ENCODE measurements around the gene EPHB4. TPM values are rescaled to one million over a fixed set of nuclear protein-coding genes. Genes with fewer than 3 reads are reported as not detected.

EPHB4 gene
- total RNA-seq, 2 experiments from 2014 or later, result 2.5 to 2.9 TPM

DNA sequence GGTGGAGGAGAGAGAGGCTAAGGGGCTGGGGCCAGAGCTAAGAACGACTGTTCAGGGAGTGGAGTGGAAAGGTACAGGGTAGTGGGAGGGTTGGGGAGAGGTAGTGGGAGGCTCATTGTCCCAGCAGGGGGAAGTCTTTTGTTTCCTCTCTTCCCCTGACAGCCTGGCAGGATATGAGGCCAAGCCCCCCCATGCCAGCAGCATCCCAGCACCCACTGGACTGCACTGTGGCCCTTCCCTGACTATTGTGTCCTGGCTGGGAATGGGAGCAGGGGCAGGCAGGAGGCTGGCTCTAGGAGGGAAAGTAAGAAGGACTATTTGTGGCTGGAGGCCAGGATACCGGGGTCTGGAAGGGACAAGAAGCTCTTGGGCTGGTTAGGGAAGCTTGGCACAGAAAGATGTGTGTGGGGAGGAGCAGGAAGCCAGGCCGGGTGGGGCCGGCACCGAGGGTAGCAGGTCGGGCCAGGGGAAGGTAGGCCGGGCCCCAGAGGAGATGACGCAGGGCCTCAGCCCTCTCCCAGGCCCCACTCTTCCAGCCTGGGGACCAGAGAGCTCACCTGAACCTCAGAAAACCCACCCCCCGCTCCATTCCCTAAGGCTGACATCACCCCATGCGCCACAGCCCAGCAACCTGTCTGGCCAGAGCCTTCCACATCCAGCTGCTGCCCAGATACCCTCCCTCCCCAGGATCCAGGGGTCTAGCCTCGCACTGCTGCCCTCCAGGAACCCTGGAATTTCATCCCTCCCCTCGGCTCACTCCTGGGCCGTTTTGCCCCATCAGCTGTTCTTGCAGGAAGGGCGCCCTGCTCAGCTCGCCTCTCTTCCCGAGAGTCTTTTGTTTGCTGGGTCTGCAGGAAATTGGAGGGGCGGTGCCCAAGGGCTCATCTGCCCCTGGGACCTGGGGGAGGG, 8.8 kb upstream of the EPHB4 start:
- Mint-ChIP-seq H3K27me3 (no peaks in the 10 kb centered on the region), H3K9me3 (no peaks in the 10 kb centered on the region), H3K27ac (no peak overlapping the region), H3K36me3 (peaks cover 1% of the 10 kb centered on the region), H3K4me1 (peaks cover 6% of the 10 kb centered on the region), H3K4me3 (peak overlapping the region; percentile 8)
- DNase-seq, result no peak

- Mint-ChIP-seq H3K4me1 (peaks cover 12% of the 10 kb centered on the region), H3K27ac (no peak overlapping the region), H3K27me3 (peaks cover 19% of the 10 kb centered on the region), H3K36me3 (peaks cover 3% of the 10 kb centered on the region), H3K9me3 (no peaks in the 10 kb centered on the region), H3K4me3 (no peak overlapping the region)
- DNase-seq, result no peak
These were observed 4.9 kb upstream of the EPHB4 start for GRCh38 chr7:100832281-100832633.

GRCh38 chr7:100830396-100830795, 3.1 kb upstream of the EPHB4 start:
- DNase-seq, result no peak
- Mint-ChIP-seq H3K4me3 (no peak overlapping the region), H3K4me1 (peaks cover 18% of the 10 kb centered on the region), H3K27me3 (peaks cover 32% of the 10 kb centered on the region), H3K36me3 (peaks cover 2% of the 10 kb centered on the region), H3K9me3 (no peaks in the 10 kb centered on the region), H3K27ac (no peak overlapping the region)

GRCh38 chr7:100829150-100829716, 1.9 kb upstream of the EPHB4 start:
- peaks cover 19% of the 10 kb centered on the region for H3K4me1 Mint-ChIP-seq
- peaks cover 2% of the 10 kb centered on the region for H3K36me3 Mint-ChIP-seq
- no peaks in the 10 kb centered on the region for H3K9me3 Mint-ChIP-seq
- no peak for DNase-seq
- peaks cover 41% of the 10 kb centered on the region for H3K27me3 Mint-ChIP-seq
- no peak overlapping the region for H3K27ac Mint-ChIP-seq
- no peak overlapping the region for H3K4me3 Mint-ChIP-seq

GRCh38 chr7:100826514-100827329, 601 bp downstream of the EPHB4 start:
- H3K27me3 Mint-ChIP-seq, result peaks cover 41% of the 10 kb centered on the region
- H3K9me3 Mint-ChIP-seq, result no peaks in the 10 kb centered on the region
- H3K4me3 Mint-ChIP-seq, result peak overlapping the region; percentile 51
- peak; percentile 12 for DNase-seq
- no peak overlapping the region for H3K27ac Mint-ChIP-seq
- peaks cover 19% of the 10 kb centered on the region for H3K4me1 Mint-ChIP-seq
- peaks cover 2% of the 10 kb centered on the region for H3K36me3 Mint-ChIP-seq

DNA sequence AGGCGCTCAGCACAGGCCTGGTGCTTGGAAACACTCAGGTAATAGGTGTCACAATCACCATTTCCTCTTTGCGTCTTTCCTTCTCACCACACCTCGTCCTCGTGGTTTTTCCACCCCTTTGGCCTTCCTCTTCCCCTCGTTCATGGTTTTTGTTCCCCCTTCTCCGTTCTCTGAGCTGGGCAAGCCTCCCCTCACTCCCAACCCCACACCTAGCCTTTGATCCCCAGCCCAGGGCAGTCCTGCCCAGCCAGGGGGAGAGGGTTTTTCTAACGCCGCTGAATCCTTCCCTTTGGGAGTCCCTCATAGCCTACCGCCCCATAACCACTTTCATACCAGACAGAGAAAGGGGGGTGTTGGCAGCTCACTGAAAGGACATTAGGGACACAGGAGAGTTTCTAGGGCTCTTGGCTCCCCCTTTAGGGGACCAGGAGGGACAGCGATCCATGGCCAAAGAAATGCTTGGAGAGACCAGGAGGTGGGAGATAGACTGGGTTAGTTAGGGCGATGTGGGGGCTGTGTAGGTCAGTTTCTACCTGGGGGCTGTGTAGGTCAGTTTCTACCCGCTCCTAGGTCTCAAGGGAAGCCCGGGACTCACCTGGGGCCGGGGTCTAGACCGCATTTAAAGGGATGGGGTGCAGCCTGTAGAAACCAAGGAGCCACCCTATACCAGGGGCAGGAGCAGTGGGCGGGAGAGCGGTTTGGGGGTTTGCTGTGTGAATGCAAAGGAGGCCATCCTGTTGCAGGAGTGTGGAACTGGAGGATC, 1.4 kb downstream of the EPHB4 start:
- H3K36me3 Mint-ChIP-seq, result peaks cover 2% of the 10 kb centered on the region
- H3K4me3 Mint-ChIP-seq, result peak overlapping the region; percentile 51
- H3K4me1 Mint-ChIP-seq, result peaks cover 19% of the 10 kb centered on the region
- no peaks in the 10 kb centered on the region for H3K9me3 Mint-ChIP-seq
- H3K27ac Mint-ChIP-seq, result no peak overlapping the region
- no peak for DNase-seq
- H3K27me3 Mint-ChIP-seq, result peaks cover 41% of the 10 kb centered on the region

DNA sequence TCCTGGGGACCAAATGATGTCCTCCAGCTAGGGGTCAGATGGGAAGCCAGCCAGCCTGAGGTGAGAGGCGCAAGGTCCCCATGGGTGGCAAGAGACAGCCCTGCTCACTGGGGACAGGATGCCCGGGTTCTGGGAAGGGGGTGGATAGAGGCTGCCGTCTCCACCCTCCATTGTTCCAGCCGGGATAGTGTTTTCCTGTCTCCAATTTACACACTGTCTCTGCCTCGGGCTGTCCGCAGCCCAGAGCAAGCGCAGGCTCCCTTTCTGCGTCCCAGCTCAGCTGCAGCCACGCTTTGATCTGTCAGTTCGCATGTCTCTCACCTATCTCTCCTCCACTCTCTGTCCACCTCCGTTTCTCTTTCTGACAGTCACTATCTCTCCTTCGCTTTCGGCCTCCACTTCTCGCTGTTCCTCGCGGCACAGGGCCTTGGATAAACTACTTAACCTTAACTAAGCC, 2.1 kb downstream of the EPHB4 start:
- no peak overlapping the region for H3K4me3 Mint-ChIP-seq
- H3K4me1 Mint-ChIP-seq, result peaks cover 19% of the 10 kb centered on the region
- peaks cover 41% of the 10 kb centered on the region for H3K27me3 Mint-ChIP-seq
- no peaks in the 10 kb centered on the region for H3K9me3 Mint-ChIP-seq
- peaks cover 2% of the 10 kb centered on the region for H3K36me3 Mint-ChIP-seq
- DNase-seq, result no peak
- no peak overlapping the region for H3K27ac Mint-ChIP-seq

DNA sequence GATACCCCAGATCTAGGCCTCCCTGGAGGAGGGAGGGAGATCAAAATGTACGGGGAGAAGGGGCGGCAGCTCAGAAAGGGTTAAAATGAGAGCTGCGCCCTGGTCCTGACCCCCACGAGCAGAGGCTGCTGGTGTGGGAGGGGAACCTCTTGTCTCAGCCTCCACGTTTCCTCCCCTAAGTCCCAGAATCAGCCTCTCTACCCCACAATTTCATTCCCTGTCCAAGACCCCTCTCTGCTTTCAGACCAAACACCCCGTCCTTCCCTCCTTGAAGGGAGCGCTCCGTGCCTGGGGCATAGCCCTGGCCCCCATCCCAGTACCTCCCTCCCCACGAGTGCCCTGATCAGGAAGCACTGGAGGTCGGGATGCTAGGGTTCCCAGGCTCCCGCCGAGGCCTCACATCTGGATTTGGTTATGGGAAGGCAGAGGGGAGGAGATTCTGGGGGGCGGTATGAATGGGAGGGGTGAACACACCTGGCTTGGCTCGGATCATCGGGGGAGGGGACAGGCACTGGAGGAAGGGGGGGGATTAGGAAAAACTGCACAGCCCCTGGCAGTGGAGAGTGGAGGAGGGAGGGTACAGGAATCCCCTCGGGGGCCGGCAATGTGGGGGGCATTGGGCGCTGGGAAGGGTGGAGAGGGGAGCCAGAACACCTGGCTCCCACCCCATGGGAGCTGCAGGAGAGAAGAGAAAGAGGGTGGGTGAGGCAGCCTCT, 2.7 kb downstream of the EPHB4 start:
- peaks cover 19% of the 10 kb centered on the region for H3K4me1 Mint-ChIP-seq
- peaks cover 2% of the 10 kb centered on the region for H3K36me3 Mint-ChIP-seq
- DNase-seq, result no peak
- no peak overlapping the region for H3K4me3 Mint-ChIP-seq
- no peaks in the 10 kb centered on the region for H3K9me3 Mint-ChIP-seq
- no peak overlapping the region for H3K27ac Mint-ChIP-seq
- peaks cover 41% of the 10 kb centered on the region for H3K27me3 Mint-ChIP-seq

- peaks cover 35% of the 10 kb centered on the region for H3K27me3 Mint-ChIP-seq
- no peak overlapping the region for H3K27ac Mint-ChIP-seq
- no peaks in the 10 kb centered on the region for H3K9me3 Mint-ChIP-seq
- no peak overlapping the region for H3K4me3 Mint-ChIP-seq
- H3K4me1 Mint-ChIP-seq, result peaks cover 18% of the 10 kb centered on the region
- DNase-seq, result no peak
- peaks cover 2% of the 10 kb centered on the region for H3K36me3 Mint-ChIP-seq
These were observed 3.8 kb downstream of the EPHB4 start for GRCh38 chr7:100823534-100823933.

DNA sequence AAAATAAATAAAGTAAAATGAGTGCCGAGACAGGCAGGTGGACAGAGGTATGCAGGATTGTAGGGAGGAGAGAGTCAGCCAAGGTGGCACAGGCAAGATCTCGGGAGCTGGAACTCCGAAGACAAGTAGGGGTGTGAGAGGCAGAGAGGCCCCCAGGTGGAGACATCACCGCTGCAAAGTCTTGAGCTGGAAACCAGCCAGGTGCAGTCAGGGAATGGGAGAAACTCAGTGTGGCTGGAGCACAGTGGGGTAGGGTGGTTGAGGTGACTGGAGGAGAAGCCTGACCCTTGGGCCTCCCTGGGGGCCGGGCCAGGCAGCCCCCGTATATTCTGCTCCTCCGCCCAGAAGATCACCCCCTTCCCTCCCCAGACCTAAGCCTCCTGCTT, 4.2 kb downstream of the EPHB4 start:
- no peak for DNase-seq
- Mint-ChIP-seq H3K9me3 (no peaks in the 10 kb centered on the region), H3K4me3 (no peak overlapping the region), H3K4me1 (peaks cover 17% of the 10 kb centered on the region), H3K27ac (no peak overlapping the region), H3K36me3 (peaks cover 2% of the 10 kb centered on the region), H3K27me3 (peaks cover 31% of the 10 kb centered on the region)

DNA sequence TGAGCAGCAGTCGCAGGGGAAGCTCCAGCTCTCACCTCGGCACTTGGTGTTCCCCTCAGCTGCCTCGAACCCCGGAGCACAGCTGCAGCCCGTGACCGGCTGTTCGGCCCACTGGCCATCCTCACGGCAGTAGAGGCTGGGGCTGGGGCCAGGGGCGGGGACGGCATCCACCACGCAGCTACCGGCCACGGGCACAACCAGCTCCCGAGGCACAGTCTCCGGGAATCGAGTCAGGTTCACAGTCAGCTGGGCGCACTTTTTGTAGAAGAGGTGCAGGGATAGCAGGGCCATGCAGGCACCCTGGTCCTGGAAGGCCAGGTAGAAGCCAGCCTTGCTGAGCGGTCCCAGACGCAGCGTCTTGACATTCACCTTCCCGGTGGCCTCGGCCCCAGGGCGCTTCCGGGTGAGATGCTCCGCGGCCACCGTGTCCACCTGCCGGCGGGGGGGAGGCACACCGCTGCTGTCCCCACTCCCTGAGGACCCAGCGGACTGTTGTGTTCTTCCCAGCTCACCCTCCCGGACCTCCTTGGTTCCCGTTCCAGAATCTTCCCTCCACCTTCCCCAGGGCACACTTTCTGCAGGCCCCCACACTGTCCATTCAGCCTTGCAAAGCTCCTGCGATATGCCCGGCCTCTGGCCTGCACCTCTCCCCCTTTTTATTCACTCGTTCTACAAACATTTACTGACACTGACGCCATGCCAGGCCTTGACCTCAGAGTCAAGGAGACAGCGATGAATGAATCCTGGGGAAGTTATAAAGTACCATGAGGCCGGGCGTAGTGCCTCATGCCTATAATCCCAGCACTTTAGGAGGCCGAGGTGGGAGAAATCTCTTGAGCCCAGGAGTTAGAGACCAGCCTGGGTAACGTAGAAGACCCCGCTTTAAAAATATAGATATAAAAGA, 4.8 kb downstream of the EPHB4 start:
- Mint-ChIP-seq H3K36me3 (no peaks in the 10 kb centered on the region), H3K27ac (no peak overlapping the region), H3K9me3 (no peaks in the 10 kb centered on the region), H3K4me3 (no peak overlapping the region), H3K4me1 (peaks cover 12% of the 10 kb centered on the region), H3K27me3 (peaks cover 25% of the 10 kb centered on the region)
- no peak for DNase-seq

- Mint-ChIP-seq H3K9me3 (no peaks in the 10 kb centered on the region), H3K4me3 (no peak overlapping the region), H3K4me1 (no peaks in the 10 kb centered on the region), H3K36me3 (no peaks in the 10 kb centered on the region), H3K27me3 (peaks cover 1% of the 10 kb centered on the region), H3K27ac (no peak overlapping the region)
- no peak for DNase-seq
These were observed 7.7 kb downstream of the EPHB4 start for GRCh38 chr7:100819586-100819985.

DNA sequence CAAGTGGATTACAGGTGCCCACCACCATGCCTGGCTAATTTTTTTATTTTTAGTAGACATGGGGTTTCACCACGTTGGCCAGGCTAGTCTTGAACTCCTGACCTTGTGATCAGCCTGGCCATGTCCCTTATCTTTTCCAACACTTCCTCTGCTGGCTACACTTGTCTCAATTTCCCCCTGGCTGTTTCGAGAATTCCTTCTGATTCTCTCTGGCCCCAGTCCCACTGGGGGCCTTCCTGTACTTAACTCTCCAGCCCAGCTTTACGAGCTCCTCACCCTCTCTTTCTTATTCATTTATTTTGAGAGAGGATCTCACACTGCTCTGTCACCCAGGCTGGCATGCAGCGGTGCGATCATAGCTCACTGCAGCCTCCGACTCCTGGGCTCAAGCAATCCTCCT, 8.5 kb downstream of the EPHB4 start:
- Mint-ChIP-seq H3K27me3 (no peaks in the 10 kb centered on the region), H3K4me1 (no peaks in the 10 kb centered on the region), H3K9me3 (no peaks in the 10 kb centered on the region), H3K27ac (no peak overlapping the region), H3K36me3 (no peaks in the 10 kb centered on the region), H3K4me3 (no peak overlapping the region)
- no peak for DNase-seq

All from activated naive CD8-positive, alpha-beta T cell treated with anti-CD3 and anti-CD28 coated beads for 36 hours (primary cell).